ENCODE results near the gene MTHFD2L.

Gene MTHFD2L

DNA sequence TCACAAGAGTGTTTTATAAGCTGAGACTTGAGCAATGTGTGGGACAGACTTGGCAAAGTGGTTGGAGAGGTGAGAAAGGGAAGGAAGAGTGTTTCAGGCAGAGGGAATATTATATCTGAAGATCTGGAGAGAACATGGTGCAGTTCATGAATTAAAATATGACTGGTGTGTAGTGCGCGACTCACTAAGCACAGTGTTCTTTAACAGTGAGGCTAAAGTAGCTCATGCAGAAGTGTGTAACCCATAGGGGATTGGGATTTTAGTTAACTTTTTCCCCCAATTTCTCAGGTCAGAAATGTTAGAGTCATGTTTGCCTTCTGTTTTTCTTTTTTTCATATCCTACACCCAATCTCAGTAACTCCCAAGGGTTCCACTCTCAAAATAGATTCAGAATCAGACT lies 9.7 kb downstream of the MTHFD2L start:
- no peak overlapping the region for H3K4me3 ChIP-seq (ENCODE audit: low read depth in 1 of 2, low read length in 1 of 2)
- TF ChIP-seq, protein P1, sequence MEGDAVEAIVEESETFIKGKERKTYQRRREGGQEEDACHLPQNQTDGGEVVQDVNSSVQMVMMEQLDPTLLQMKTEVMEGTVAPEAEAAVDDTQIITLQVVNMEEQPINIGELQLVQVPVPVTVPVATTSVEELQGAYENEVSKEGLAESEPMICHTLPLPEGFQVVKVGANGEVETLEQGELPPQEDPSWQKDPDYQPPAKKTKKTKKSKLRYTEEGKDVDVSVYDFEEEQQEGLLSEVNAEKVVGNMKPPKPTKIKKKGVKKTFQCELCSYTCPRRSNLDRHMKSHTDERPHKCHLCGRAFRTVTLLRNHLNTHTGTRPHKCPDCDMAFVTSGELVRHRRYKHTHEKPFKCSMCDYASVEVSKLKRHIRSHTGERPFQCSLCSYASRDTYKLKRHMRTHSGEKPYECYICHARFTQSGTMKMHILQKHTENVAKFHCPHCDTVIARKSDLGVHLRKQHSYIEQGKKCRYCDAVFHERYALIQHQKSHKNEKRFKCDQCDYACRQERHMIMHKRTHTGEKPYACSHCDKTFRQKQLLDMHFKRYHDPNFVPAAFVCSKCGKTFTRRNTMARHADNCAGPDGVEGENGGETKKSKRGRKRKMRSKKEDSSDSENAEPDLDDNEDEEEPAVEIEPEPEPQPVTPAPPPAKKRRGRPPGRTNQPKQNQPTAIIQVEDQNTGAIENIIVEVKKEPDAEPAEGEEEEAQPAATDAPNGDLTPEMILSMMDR (IDR thresholded peaks at IDR 0.05): no peak
- no peaks in the 10 kb centered on the region for H3K9me3 ChIP-seq
- no peaks in the 10 kb centered on the region for H3K27me3 ChIP-seq
- no peaks in the 10 kb centered on the region for H3K4me1 ChIP-seq (ENCODE audit: control insufficient read depth in 1 of 2, insufficient read depth in 1 of 2, low read depth in 1 of 2, low read length in 1 of 2)
- no peak overlapping the region for H3K27ac ChIP-seq
- no peaks in the 10 kb centered on the region for H3K36me3 ChIP-seq

- H3K4me3 ChIP-seq (ENCODE audit: low read depth in 1 of 2, low read length in 1 of 2): no peak overlapping the region
Observed at GRCh38 chr4:74168841-74169240, 10.9 kb downstream of the MTHFD2L start.

DNA sequence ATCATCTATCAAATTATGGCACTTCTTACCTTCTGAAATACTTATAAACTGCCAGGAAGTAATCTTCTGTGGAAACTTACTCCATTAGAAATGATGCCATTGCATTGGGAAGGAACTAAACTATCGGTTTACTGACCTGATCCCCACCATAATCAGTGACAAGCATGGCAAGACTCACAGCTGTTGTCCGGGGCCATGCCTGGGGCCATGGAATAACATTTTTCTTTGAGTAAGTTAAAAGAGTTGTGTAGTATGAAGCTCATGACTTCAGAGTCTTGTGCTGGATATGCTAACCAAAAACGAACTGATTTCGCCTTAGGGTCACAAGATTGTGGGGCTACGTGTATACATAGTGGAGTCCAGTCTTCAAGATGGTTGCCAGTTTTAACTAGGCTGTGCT lies 15.4 kb downstream of the MTHFD2L start:
- Histone ChIP-seq H3K9me3 (no peaks in the 10 kb centered on the region), H3K27me3 (no peaks in the 10 kb centered on the region), H3K36me3 (no peaks in the 10 kb centered on the region), H3K4me3 (ENCODE audit: low read depth in 1 of 2, low read length in 1 of 2) (no peak overlapping the region), H3K27ac (no peak overlapping the region), H3K4me1 (ENCODE audit: control insufficient read depth in 1 of 2, insufficient read depth in 1 of 2, low read depth in 1 of 2, low read length in 1 of 2) (no peaks in the 10 kb centered on the region)
- TF ChIP-seq, protein P1 (IDR thresholded peaks at IDR 0.05): no peak

More at GRCh38 chr4:74168841-74169240, 10.9 kb downstream of the MTHFD2L start:
- Histone ChIP-seq H3K27me3 (no peaks in the 10 kb centered on the region), H3K27ac (no peak overlapping the region), H3K36me3 (no peaks in the 10 kb centered on the region), H3K4me1 (ENCODE audit: control insufficient read depth in 1 of 2, insufficient read depth in 1 of 2, low read depth in 1 of 2, low read length in 1 of 2) (no peaks in the 10 kb centered on the region), H3K9me3 (no peaks in the 10 kb centered on the region)
- TF ChIP-seq, protein P1 (IDR thresholded peaks at IDR 0.05): no peak

- Histone ChIP-seq H3K4me3 (ENCODE audit: low read depth in 1 of 2, low read length in 1 of 2) (no peak overlapping the region), H3K4me1 (ENCODE audit: control insufficient read depth in 1 of 2, insufficient read depth in 1 of 2, low read depth in 1 of 2, low read length in 1 of 2) (no peaks in the 10 kb centered on the region), H3K9me3 (no peaks in the 10 kb centered on the region), H3K27ac (no peak overlapping the region), H3K36me3 (no peaks in the 10 kb centered on the region), H3K27me3 (no peaks in the 10 kb centered on the region)
- TF ChIP-seq, protein P1 (IDR thresholded peaks at IDR 0.05): no peak
Observed at GRCh38 chr4:74174421-74174820, 16.5 kb downstream of the MTHFD2L start.

- Histone ChIP-seq H3K36me3 (no peaks in the 10 kb centered on the region), H3K9me3 (no peaks in the 10 kb centered on the region), H3K27me3 (no peaks in the 10 kb centered on the region), H3K4me3 (ENCODE audit: low read depth in 1 of 2, low read length in 1 of 2) (no peak overlapping the region), H3K4me1 (ENCODE audit: control insufficient read depth in 1 of 2, insufficient read depth in 1 of 2, low read depth in 1 of 2, low read length in 1 of 2) (no peaks in the 10 kb centered on the region), H3K27ac (no peak overlapping the region)
- TF ChIP-seq, protein P1 (IDR thresholded peaks at IDR 0.05): no peak
Observed at GRCh38 chr4:74174941-74175340, 17.0 kb downstream of the MTHFD2L start.

GRCh38 chr4:74175379-74175778 lies 17.5 kb downstream of the MTHFD2L start:
- Histone ChIP-seq H3K4me3 (ENCODE audit: low read depth in 1 of 2, low read length in 1 of 2) (no peak overlapping the region), H3K36me3 (no peaks in the 10 kb centered on the region), H3K27ac (no peak overlapping the region), H3K4me1 (ENCODE audit: control insufficient read depth in 1 of 2, insufficient read depth in 1 of 2, low read depth in 1 of 2, low read length in 1 of 2) (no peaks in the 10 kb centered on the region), H3K27me3 (no peaks in the 10 kb centered on the region), H3K9me3 (no peaks in the 10 kb centered on the region)
- TF ChIP-seq, protein P1 (IDR thresholded peaks at IDR 0.05): no peak
